Keratinocyte (primary cell): ENCODE data around the gene CDKN2B. TPM values are rescaled to one million over a fixed set of nuclear protein-coding genes. Genes with fewer than 3 reads are reported as not detected.
A peak's percentile ranks its signal among the peaks of the same experiment; 100 is the strongest.

Source experiments
- DNase-seq: peaks from one replicate; pipeline ENCODE4 v3.0.0-alpha.2; 2011; ENCODE audit warnings: low read depth, missing footprints, low spot score
- FAIRE-seq: peaks from 2 replicates; lab custom pipeline; 2011; peaks lifted over from hg19 to GRCh38; lab: Jason Lieb, UNC
- H2AFZ ChIP-seq: 2 replicates; pipeline ENCODE4 v1.6.0; 2012; ENCODE audit warnings: low read length, control low read depth, inconsistent platforms; ENCODE audit not compliant: control insufficient read depth
- H3K27ac ChIP-seq: 2 replicates; pipeline ENCODE4 v1.5.1; 2011; ENCODE audit warnings: low read length; ENCODE audit not compliant: control insufficient read depth, insufficient read depth
- H3K27me3 ChIP-seq: 3 replicates; pipeline ENCODE4 v1.6.0; 2011; ENCODE audit warnings: low read length; ENCODE audit not compliant: control insufficient read depth, insufficient read depth; ENCODE audit errors: extremely low read depth
- H3K36me3 ChIP-seq, 2 experiments: 2 replicates in 1 of 2; 3 replicates in 1 of 2; pipeline ENCODE4 v1.5.1; 2011; ENCODE audit warnings: low read length in 2 of 2, mild to moderate bottlenecking in 1 of 2; ENCODE audit not compliant: control insufficient read depth in 2 of 2, insufficient read depth in 2 of 2; ENCODE audit errors: extremely low read depth in 1 of 2
- H3K4me1 ChIP-seq: 3 replicates; pipeline ENCODE4 v1.5.1; 2011; ENCODE audit warnings: low read length; ENCODE audit not compliant: control insufficient read depth, insufficient read depth; ENCODE audit errors: extremely low read depth
- H3K4me2 ChIP-seq: 3 replicates; pipeline ENCODE4 v1.6.0; 2011; ENCODE audit warnings: low read depth, low read length; ENCODE audit not compliant: control insufficient read depth, insufficient read depth; ENCODE audit errors: extremely low read depth
- H3K4me3 ChIP-seq, 3 experiments: fragments of 200-600 bp in 1 of 3; sonication (generic) in 1 of 3; 2 replicates in 2 of 3; 3 replicates in 1 of 3; pipeline ENCODE4 v1.5.1; 2011 to 2016; ENCODE audit warnings: low read length in 3 of 3, mild to moderate bottlenecking in 3 of 3, control low read depth in 2 of 3, inconsistent platforms in 1 of 3, low read depth in 1 of 3, mixed read lengths in 1 of 3, mixed run types in 1 of 3, moderate library complexity in 1 of 3; ENCODE audit not compliant: control insufficient read depth in 2 of 3, insufficient read depth in 2 of 3; ENCODE audit errors: extremely low read depth in 1 of 3
- H3K79me2 ChIP-seq: 2 replicates; pipeline ENCODE4 v1.6.0; 2012; ENCODE audit warnings: low read length; ENCODE audit not compliant: control insufficient read depth, insufficient read depth
- H3K9ac ChIP-seq: 3 replicates; pipeline ENCODE4 v1.6.0; 2011; ENCODE audit warnings: low read length; ENCODE audit not compliant: control insufficient read depth, insufficient read depth; ENCODE audit errors: extremely low read depth
- H3K9me1 ChIP-seq: 3 replicates; pipeline ENCODE4 v1.6.0; 2011; ENCODE audit warnings: low read length; ENCODE audit not compliant: control insufficient read depth, insufficient read depth; ENCODE audit errors: extremely low read depth
- H3K9me3 ChIP-seq: 2 replicates; pipeline ENCODE4 v1.5.1; 2012; ENCODE audit warnings: low read depth, low read length; ENCODE audit not compliant: control insufficient read depth
- H4K20me1 ChIP-seq: 3 replicates; pipeline ENCODE4 v1.6.0; 2011; ENCODE audit warnings: low read length; ENCODE audit not compliant: control insufficient read depth, insufficient read depth; ENCODE audit errors: extremely low read depth
- CTCF ChIP-seq, 3 experiments: IDR thresholded peaks in 1 of 3; conservative IDR thresholded peaks in 1 of 3; optimal IDR thresholded peaks in 1 of 3; 2 replicates in 2 of 3; 3 replicates in 1 of 3; pipeline versions ENCODE3 to v1.5.1; 2011; ENCODE audit warnings: low read length in 3 of 3, mild to moderate bottlenecking in 3 of 3, moderate library complexity in 2 of 3, control low read depth in 1 of 3, inconsistent platforms in 1 of 3; ENCODE audit not compliant: insufficient read depth in 2 of 3; ENCODE audit errors: extremely low read depth in 1 of 3
- EZH2 ChIP-seq: IDR thresholded peaks from one replicate; pipeline ENCODE4 v1.6.1; 2012; ENCODE audit warnings: inconsistent platforms, mild to moderate bottlenecking, low read length, moderate library complexity
- dilution Hi-C: fragments of 300-500 bp; cut with MboI; formaldehyde crosslinking; loops from one replicate; pipeline ENCODE4 v1.7.0; 2020; ENCODE audit warnings: low sequenced_read_pairs; ENCODE audit not compliant: extremely low pct_ligation_motif_present
- polyA plus RNA-seq, 5 experiments: library from polyadenylated mRNA; depleted of rRNA in 3 of 5; stranded (reverse) in 3 of 5; stranded (forward) in 1 of 5; unstranded in 1 of 5; fragments of >200 nt; gene quantifications; 1 replicate in 1 of 5; 2 replicates in 3 of 5; 3 replicates in 1 of 5; pipeline versions ENCODE4 v1.2.1 to v1.2.3, GENCODE V29; 2011 to 2012; ENCODE audit warnings: missing spikeins in 2 of 5, low read depth in 1 of 5, low replicate concordance in 1 of 5

Gene CDKN2B
- polyA plus RNA-seq, 1 donor (not counting 4 experiments of a cell fraction or from before 2014, with no cell fraction given), result 19.9 TPM

GRCh38 chr9:21988056-21988990, 20.8 kb downstream of the CDKN2B start:
- DNase-seq (no peak), FAIRE-seq (peak; percentile 44)
- Histone ChIP-seq H3K79me2 (peaks cover 16% of the 10 kb centered on the region), H3K27me3 (no peaks in the 10 kb centered on the region), H4K20me1 (no peaks in the 10 kb centered on the region), H3K36me3 (no peaks in the 10 kb centered on the region), H3K9me1 (no peaks in the 10 kb centered on the region), H2AFZ (peak overlapping the region; percentile 64), H3K9ac (peak overlapping the region; percentile 2), H3K9me3 (no peaks in the 10 kb centered on the region), H3K4me1 (peaks cover 16% of the 10 kb centered on the region), H3K4me3 (peak overlapping the region in 2 of 3 experiments; percentile 14 to 21), H3K27ac (no peak overlapping the region), H3K4me2 (peak overlapping the region; percentile 83)
- no peak for TF ChIP-seq EZH2
- no peak for TF ChIP-seq CTCF (optimal IDR thresholded peaks at IDR 0.05 in 1 of 3, IDR thresholded peaks at IDR 0.05 in 1 of 3, conservative IDR thresholded peaks at IDR 0.05 in 1 of 3; ENCODE audit: extremely low read depth in 1 of 3, insufficient read depth in 2 of 3, low read length in 3 of 3)
- dilution Hi-C loops, result no loop called here

GRCh38 chr9:21985964-21986667, 23.0 kb downstream of the CDKN2B start:
- Histone ChIP-seq H2AFZ (no peak overlapping the region), H3K4me2 (no peak overlapping the region), H3K36me3 (no peaks in the 10 kb centered on the region), H3K79me2 (peaks cover 4% of the 10 kb centered on the region), H3K27ac (no peak overlapping the region), H3K27me3 (no peaks in the 10 kb centered on the region), H3K9me3 (no peaks in the 10 kb centered on the region), H3K9me1 (no peaks in the 10 kb centered on the region), H3K4me1 (peaks cover 6% of the 10 kb centered on the region), H4K20me1 (no peaks in the 10 kb centered on the region), H3K9ac (no peak overlapping the region), H3K4me3 (no peak overlapping the region)
- DNase-seq (no peak), FAIRE-seq (peak; percentile 41)
- dilution Hi-C loops, result no loop called here
- no peak for TF ChIP-seq CTCF (optimal IDR thresholded peaks at IDR 0.05 in 1 of 3, IDR thresholded peaks at IDR 0.05 in 1 of 3, conservative IDR thresholded peaks at IDR 0.05 in 1 of 3; ENCODE audit: extremely low read depth in 1 of 3, insufficient read depth in 2 of 3, low read length in 3 of 3)
- TF ChIP-seq EZH2, result no peak
